Mucosa of descending colon (tissue), 3 donors: ENCODE data around the gene DNAJC3. TPM values are rescaled to one million over a fixed set of nuclear protein-coding genes. Genes with fewer than 3 reads are reported as not detected.
A peak's percentile ranks its signal among the peaks of the same experiment; 100 is the strongest.

Source experiments
- ATAC-seq: fragments of 200-7000 bp; cut with Tn5 transposase; one replicate; pipeline ENCODE4 v1.9.1; 2020; ENCODE audit warnings: mild to moderate bottlenecking, moderate library complexity
- DNase-seq, 3 donors: peaks; one replicate each; pipeline ENCODE4 v3.0.0-alpha.2; 2020
- H3K36me3 ChIP-seq: fragments of 200-600 bp; one replicate; pipeline ENCODE4 v1.8.0; 2021; ENCODE audit warnings: low read depth, mild to moderate bottlenecking
- H3K4me1 ChIP-seq: fragments of 200-600 bp; one replicate; pipeline ENCODE4 v1.8.0; 2021; ENCODE audit warnings: low read depth, mild to moderate bottlenecking
- H3K4me3 ChIP-seq: fragments of 200-600 bp; one replicate; pipeline ENCODE4 v1.8.0; 2021; ENCODE audit warnings: mild to moderate bottlenecking
- H3K9me3 ChIP-seq: fragments of 200-600 bp; one replicate; pipeline ENCODE4 v1.8.0; 2021; ENCODE audit warnings: mild to moderate bottlenecking
- CTCF ChIP-seq: fragments of 200-600 bp; IDR thresholded peaks from one replicate; pipeline ENCODE4 v1.8.0; 2022; ENCODE audit warnings: antibody characterized with exemption, mild to moderate bottlenecking
- intact Hi-C, 2 donors: fragments of 100-400 bp; cut with DNase I in 1 of 2; cut with micrococcal nuclease in 1 of 2; formaldehyde crosslinking; loops; one replicate each; pipeline versions ENCODE4 v1.11.0 to v1.11.1; 2022; cut with DNase I, micrococcal nuclease
- total RNA-seq, 3 donors: library from RNA; stranded (reverse); fragmentation: NEBNext Ultra II Directional in 2 of 3; extraction: Animal tissue kit (Norgen Biotek cat#: 25700) in 2 of 3; gene quantifications; one replicate each; pipeline versions ENCODE4 v1.2.1 to v1.2.4, GENCODE V29; 2021 to 2023
- donor health status: DM: no; HTN: no; CAD: no; lungs with moderate emphysema.
- donor health status: DM: no; HTN: no; CAD: no.
- donor health status: DM: no; HTN: yes; CAD: no.

Gene DNAJC3
- total RNA-seq, 3 donors from 2014 or later = 48.6 to 60.5 (median 55.2) TPM

- intact Hi-C loops = no loop called here
- Histone ChIP-seq H3K36me3 (no peaks in the 10 kb centered on the region), H3K9me3 (no peaks in the 10 kb centered on the region), H3K4me1 (peaks cover 14% of the 10 kb centered on the region), H3K4me3 (peak overlapping the region; percentile 19)
- TF ChIP-seq CTCF = no peak
- peak; percentile 29 for ATAC-seq
- DNase-seq = peak in 1 of 3 donors; percentile 47
Observed at GRCh38 chr13:95643936-95644598, 32.9 kb upstream of the DNAJC3 start.

GRCh38 chr13:95644601-95645052, 32.3 kb upstream of the DNAJC3 start, which contains the start of gene DZIP1:
TSS of gene DZIP1 (minus strand) at chr13:95644706. CDS start at chr13:95642029, 2,677 bp downstream.
- peak; percentile 47 to 69 (median 56) for DNase-seq
- intact Hi-C loops = no loop called here

GRCh38 chr13:95647321-95647720, 29.6 kb upstream of the DNAJC3 start:
- no peaks in the 10 kb centered on the region for H3K36me3 ChIP-seq
- no peaks in the 10 kb centered on the region for H3K9me3 ChIP-seq
- intact Hi-C loops = no loop called here
- TF ChIP-seq CTCF = no peak
- H3K4me3 ChIP-seq = no peak overlapping the region
- ATAC-seq (no peak), DNase-seq (no peak)
- H3K4me1 ChIP-seq = peaks cover 6% of the 10 kb centered on the region

More at GRCh38 chr13:95644601-95645052, 32.3 kb upstream of the DNAJC3 start, which contains the start of gene DZIP1:
- TF ChIP-seq CTCF = no peak
- Histone ChIP-seq H3K36me3 (no peaks in the 10 kb centered on the region), H3K4me1 (peaks cover 14% of the 10 kb centered on the region), H3K4me3 (peak within 1 kb of the TSS; percentile 19), H3K9me3 (no peaks in the 10 kb centered on the region)
- ATAC-seq = peak; percentile 63

GRCh38 chr13:95650696-95651095, 26.2 kb upstream of the DNAJC3 start:
- intact Hi-C loops = no loop called here
- Histone ChIP-seq H3K4me3 (no peak overlapping the region), H3K36me3 (no peaks in the 10 kb centered on the region), H3K9me3 (no peaks in the 10 kb centered on the region), H3K4me1 (no peaks in the 10 kb centered on the region)
- ATAC-seq = no peak
- no peak for DNase-seq
- TF ChIP-seq CTCF = no peak

- Histone ChIP-seq H3K4me3 (no peak overlapping the region), H3K9me3 (no peaks in the 10 kb centered on the region), H3K4me1 (no peaks in the 10 kb centered on the region), H3K36me3 (no peaks in the 10 kb centered on the region)
- DNase-seq (no peak), ATAC-seq (no peak)
- intact Hi-C loops = no loop called here
- TF ChIP-seq CTCF = no peak
Observed at GRCh38 chr13:95652244-95652764, 24.6 kb upstream of the DNAJC3 start.
